GM18873 (cell line): Measurements from ENCODE around the gene EIF2AK2.
"Not testable (repeated sequence)": the region's sequence is repeated elsewhere in the genome, so short reads cannot be mapped to it uniquely, and the experiment has no call there.

Experiments
- ATAC-seq: cut with Tn5 transposase; IDR thresholded peaks from one replicate; pipeline ENCODE4 v1.9.1; 2021; ENCODE audit warnings: mild to moderate bottlenecking, moderate library complexity, moderate number of reproducible peaks; ENCODE audit not compliant: unreplicated experiment, low FRiP score

EIF2AK2 gene

GRCh38 chr2:37156857-37157714 lies at the start of gene EIF2AK2:
Gene EIF2AK2, minus strand, starts transcription at chr2:37156980. Its CDS starts 9,174 bp downstream, at chr2:37147806.
- peak; percentile 84 for ATAC-seq

GRCh38 chr2:37205689-37206341 lies 49.0 kb upstream of the EIF2AK2 start:
- no peak for ATAC-seq

GRCh38 chr2:37205071-37205661 lies 48.4 kb upstream of the EIF2AK2 start:
- ATAC-seq = not testable (repeated sequence)

GRCh38 chr2:37203708-37204107 lies 46.9 kb upstream of the EIF2AK2 start:
- no peak for ATAC-seq

- no peak for ATAC-seq
Observed at GRCh38 chr2:37201766-37202165, 45.0 kb upstream of the EIF2AK2 start.

- ATAC-seq = no peak
Observed at GRCh38 chr2:37201208-37201607, 44.4 kb upstream of the EIF2AK2 start.

- no peak for ATAC-seq
Observed at GRCh38 chr2:37198681-37199065, 41.9 kb upstream of the EIF2AK2 start.

- peak; percentile 56 for ATAC-seq
Observed at GRCh38 chr2:37196320-37197195, 39.8 kb upstream of the EIF2AK2 start, which contains the start of gene CEBPZOS. Gene CEBPZOS, plus strand, starts transcription at chr2:37196496. Its CDS starts 3,209 bp downstream, at chr2:37199705.

GRCh38 chr2:37195862-37196319 lies 39.1 kb upstream of the EIF2AK2 start:
- not testable (repeated sequence) for ATAC-seq

GRCh38 chr2:37192551-37192950 lies 35.8 kb upstream of the EIF2AK2 start:
- no peak for ATAC-seq

- no peak for ATAC-seq
Observed at GRCh38 chr2:37191747-37192146, 35.0 kb upstream of the EIF2AK2 start.

GRCh38 chr2:37191253-37191652 lies 34.5 kb upstream of the EIF2AK2 start:
- no peak for ATAC-seq

- no peak for ATAC-seq
Observed at GRCh38 chr2:37190290-37190689, 33.5 kb upstream of the EIF2AK2 start.

- ATAC-seq = no peak
Observed at GRCh38 chr2:37189452-37190153, 32.8 kb upstream of the EIF2AK2 start.

- no peak for ATAC-seq
Observed at GRCh38 chr2:37188570-37188969, 31.8 kb upstream of the EIF2AK2 start, which contains the start of gene SULT6B1. Gene SULT6B1, minus strand, starts transcription at chr2:37188670. Its CDS starts 30 bp downstream, at chr2:37188640.

GRCh38 chr2:37181726-37182684 lies 25.2 kb upstream of the EIF2AK2 start:
- no peak for ATAC-seq

GRCh38 chr2:37180640-37181039 lies 23.9 kb upstream of the EIF2AK2 start:
- no peak for ATAC-seq

- ATAC-seq = no peak
Observed at GRCh38 chr2:37180006-37180639, 23.3 kb upstream of the EIF2AK2 start.
